Fibroblast of skin of left biceps (primary cell): ENCODE data around the gene NNAT.
A peak's percentile ranks its signal among the peaks of the same experiment; 100 is the strongest.

Source experiments
- DNase-seq, 2 experiments: peaks; one replicate each; pipeline ENCODE4 v3.0.0-alpha.2; 2013; ENCODE audit warnings: low read depth in 2 of 2

The NNAT gene

GRCh38 chr20:37523911-37524700, 3.1 kb downstream of the NNAT start:
- no peak for DNase-seq

GRCh38 chr20:37524859-37525708, 4.0 kb downstream of the NNAT start:
- no peak for DNase-seq

GRCh38 chr20:37525810-37526209, 4.8 kb downstream of the NNAT start:
- no peak for DNase-seq

GRCh38 chr20:37526238-37526838, 5.3 kb downstream of the NNAT start:
- DNase-seq = no peak

GRCh38 chr20:37526839-37527637, 6.0 kb downstream of the NNAT start:
- DNase-seq = no peak

- peak; percentile 66 to 71 for DNase-seq
Measured at GRCh38 chr20:37527638-37528445, 6.8 kb downstream of the NNAT start, which contains the start of gene BLCAP. Gene BLCAP, minus strand, starts transcription at chr20:37527876. Its CDS starts 8,702 bp downstream, at chr20:37519174.

- DNase-seq = no peak
Measured at GRCh38 chr20:37528446-37529213, 7.6 kb downstream of the NNAT start.

- no peak for DNase-seq
Measured at GRCh38 chr20:37529214-37529967, 8.3 kb downstream of the NNAT start.

GRCh38 chr20:37529968-37530600, 9.0 kb downstream of the NNAT start:
- DNase-seq = no peak

GRCh38 chr20:37530696-37531095, 9.6 kb downstream of the NNAT start:
- no peak for DNase-seq

GRCh38 chr20:37531856-37532255, 10.8 kb downstream of the NNAT start:
- DNase-seq = no peak

- no peak for DNase-seq
Measured at GRCh38 chr20:37533154-37533715, 12.2 kb downstream of the NNAT start.

GRCh38 chr20:37534401-37535157, 13.5 kb downstream of the NNAT start:
- peak; percentile 55 to 57 for DNase-seq

- DNase-seq = no peak
Measured at GRCh38 chr20:37535443-37536132, 14.5 kb downstream of the NNAT start.

- DNase-seq = no peak
Measured at GRCh38 chr20:37537505-37537904, 16.5 kb downstream of the NNAT start.

GRCh38 chr20:37538003-37538402, 17.0 kb downstream of the NNAT start:
- no peak for DNase-seq

- DNase-seq = no peak
Measured at GRCh38 chr20:37539424-37539823, 18.4 kb downstream of the NNAT start.
